Measurements from ENCODE around the gene ZNF492.
"Not testable (repeated sequence)": the region's sequence is repeated elsewhere in the genome, so short reads cannot be mapped to it uniquely, and the experiment has no call there.

The ZNF492 gene

DNA sequence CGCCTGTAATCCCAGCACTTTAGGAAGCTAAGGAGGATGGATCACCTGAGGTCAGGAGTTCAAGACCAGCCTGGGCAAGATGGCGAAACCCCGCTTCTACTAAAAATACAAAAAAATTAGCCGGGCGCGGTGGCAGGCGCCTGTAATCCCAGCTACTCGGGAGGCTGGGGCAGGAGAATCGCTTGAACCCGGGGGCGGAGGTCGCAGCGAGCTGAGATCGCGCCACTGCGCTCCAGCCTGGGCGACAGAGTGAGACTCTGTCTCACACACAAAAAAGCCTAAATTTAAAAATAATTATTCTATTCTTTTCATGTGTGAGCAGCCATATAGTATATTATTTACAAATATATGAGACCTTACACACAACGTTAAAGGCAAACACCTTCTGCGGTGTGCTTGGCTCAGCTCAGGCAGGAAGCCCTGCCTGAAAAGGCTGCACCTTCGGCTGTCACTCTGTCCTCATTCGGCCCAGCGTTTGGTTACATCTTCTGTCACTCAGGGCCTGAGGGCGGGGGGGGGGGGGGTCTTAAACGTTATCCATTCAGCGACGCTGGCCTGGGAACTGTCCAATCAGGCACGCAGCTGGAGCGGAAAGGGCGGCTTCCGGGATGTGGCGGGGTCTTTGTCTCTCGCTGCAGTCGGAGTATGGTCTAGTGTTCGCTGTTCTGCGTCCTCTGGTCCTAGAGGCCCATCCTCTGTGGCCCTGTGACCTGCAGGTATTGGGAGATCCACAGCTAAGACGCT is at the start of gene ZNF492:
TSS of gene ZNF492 (plus strand) at position 619 of the 744 bp plus-strand sequence. CDS start 19,076 bp downstream, outside the sequence.
- DNase-seq: peak; percentile 86

DNA sequence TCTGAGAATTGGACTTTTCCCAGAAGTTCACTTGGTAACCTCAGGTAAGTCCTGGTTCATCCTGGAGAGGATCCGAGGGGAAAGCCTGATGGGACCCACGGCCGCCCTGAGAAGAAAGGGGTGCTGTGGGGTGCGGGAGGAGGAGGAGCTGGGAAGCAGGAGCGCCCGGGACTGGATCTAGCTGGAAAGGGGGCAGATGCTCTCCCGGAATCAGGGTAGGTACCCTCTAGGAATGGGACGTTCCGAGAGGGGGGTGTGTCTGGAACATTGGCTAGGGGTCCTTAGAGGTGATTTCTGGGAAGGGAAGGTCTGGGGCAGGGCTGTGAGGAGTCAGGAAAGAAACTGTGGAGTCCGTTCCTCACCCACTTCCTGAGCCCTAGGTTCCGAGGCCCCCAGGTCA is 38.7 kb upstream of the ZNF492 start:
- DNase-seq: no peak

DNA sequence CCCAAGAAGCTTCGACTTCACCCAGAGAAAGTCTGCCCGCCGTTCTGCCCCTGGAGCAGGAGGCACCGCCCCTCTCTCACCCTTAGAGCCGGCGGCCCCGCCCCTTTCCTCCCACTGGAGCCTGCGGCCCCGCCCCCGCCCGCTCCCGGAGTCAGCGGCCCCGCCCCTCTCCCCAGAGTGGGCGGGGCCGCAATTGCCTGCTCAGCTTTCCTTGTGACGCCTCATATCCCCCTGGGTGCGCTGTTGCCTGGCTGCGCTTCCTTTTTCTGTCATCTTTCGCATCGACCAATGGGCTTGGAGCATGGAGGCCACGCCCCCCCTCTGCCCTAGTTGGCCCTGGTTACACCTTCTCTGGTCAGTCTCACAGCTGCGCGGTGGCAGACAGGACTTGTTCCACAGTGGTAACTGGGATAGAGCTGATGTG is 38.2 kb upstream of the ZNF492 start:
- DNase-seq: no peak

DNA sequence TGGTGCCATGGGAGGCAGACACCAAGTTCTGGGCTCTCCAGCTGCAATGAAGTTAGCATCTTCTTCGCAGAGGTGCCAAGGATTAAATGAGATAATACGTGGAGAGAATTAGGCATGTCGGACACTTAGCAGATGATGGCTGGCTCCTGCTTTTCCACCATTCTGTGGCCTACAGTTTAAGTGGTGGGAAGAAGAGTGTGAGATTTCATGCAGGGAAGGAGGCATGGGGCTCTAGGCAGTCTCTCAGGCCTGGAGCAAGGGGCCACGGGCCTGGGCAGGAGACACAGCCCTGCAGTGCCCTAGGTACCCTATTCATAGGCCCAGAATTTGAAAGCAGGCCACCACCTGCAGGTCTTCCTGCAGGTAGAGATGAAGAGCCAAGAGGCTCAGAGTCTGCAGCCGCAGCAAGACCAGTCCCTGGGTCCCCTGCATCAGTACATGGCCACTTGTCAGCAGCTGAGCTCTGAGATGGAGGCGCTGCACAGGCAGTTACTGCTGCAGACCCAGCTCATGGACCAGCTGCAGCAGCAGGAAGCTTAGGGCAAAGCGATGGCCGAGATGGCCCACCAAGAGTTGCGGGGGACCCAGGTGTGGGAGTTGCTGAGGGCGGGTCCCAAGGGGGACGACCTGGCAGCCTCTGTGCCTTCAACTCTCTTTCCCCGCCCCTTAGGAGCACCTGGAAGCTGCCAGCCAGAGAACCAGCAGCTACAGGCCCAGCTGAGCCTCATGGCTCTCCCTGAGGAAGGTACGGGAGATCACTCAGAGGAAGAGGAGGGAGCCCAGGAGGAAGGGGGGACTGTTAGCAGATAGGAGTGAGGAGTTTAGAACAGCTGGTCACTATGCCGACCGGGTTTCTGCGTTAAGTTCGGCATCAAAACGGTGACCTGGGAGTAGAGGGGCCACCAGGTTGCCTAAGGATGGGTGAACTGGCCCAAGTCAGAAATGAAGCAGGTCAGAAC is 33.2 kb upstream of the ZNF492 start:
- no peak for DNase-seq

DNA sequence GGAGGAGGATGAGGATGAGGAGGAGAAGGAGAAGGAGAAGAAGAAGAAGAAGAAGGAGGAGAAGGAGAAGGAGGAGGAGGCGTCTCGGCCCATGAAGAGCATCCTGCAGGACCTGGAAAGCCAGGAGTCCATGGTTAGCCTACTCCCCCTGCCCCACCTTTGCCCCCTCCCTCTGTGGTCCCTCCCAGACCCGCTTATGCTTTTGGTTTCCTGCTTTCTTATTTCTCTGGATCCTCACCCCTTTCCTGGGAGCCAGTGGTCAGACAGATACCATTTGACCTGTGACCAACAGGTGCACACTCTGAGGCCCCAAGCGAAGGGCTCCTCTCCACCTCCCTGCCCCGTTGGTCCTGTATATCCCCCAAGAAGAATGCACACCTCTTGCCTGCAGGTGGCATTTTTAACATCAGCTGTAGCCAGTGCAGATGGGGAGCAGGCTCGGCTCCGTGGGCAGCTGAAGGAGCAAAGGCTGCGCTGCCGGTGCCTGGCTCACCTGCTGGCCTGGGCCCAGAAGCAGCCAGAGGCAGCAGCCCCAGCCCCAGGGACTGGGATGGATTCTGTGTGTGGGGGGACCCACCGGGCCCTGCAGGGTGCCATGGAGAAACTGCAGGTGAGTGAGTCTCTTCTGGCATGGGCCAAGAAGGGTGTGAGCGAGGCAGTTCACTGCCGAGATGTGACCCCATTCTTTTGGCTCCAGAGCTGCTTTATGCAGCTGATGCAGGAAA is 32.1 kb upstream of the ZNF492 start:
- no peak for DNase-seq

DNA sequence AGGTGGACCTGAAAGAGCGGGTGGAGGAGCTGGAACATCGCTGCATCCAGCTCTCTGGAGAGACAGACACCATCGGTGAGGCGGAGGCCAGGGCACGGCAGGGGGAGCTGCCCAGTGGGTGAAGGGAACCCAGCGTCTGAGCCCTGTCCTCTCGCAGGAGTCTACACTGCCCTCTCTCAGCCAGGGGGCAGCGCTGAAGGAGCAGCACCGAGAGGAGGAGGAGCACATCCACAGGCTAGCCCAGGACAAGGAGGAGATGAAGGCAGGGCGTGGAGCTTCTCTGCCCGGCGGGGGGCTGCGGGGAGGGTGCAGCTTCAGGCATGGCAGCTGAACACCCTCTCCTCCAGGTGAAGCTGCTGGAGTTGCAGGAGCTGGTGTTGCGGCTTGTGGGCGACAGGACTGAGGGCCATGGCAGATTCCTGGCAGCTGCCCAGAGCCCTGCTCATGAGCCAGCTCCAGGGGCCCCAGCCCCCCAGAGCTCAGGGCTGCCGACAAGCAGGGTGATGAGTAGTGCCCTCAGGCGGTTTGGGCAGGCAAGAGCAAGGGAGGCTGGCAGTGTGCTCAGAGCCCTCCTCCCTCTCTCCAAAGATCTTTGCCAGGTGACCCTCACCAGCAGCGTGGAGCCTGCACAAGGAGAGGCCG is 31.4 kb upstream of the ZNF492 start:
- no peak for DNase-seq

DNA sequence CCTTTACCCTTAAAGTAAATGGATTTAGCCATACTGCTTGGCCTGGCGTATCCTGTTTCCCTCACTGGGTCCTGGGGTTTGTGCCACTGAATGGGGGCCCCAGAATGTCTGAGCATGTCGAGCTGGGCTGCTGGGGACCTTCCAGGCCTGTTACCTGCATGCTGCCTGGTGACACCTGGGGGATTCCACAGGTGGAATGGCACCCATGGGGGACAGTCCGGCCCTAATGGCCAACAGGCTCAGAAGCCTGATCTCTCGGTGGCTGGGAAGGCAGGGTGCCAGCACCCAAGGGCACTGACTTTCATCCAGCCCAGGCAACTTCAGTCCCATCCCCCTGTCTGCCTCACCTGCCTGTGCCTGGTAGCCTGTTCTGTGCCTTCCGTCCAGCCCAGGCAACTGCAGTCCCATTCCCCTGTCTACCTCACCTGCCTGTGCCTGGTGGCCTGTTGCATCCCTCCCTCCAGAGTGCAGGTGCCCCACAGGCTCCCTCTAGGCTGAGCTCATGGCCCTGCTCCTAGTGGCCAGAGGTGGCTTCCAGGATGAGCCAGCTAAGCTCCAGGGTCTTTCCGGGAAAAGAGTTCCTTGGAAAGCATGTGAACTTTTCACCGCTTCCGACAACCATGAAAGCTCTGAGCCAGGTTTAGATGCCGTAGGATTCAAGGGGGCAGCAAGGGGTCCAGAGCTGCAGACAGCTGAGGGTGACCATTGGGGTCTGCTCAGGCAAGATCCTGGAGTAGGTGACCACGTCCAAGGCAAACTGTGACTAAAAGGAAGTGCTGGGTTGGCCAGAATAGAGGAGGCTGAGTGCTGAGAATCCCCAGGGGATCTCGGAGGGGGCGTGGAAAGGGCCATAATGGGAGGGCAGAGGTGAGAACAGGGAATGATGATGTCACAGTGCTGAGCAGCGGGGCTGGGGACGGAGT is 30.3 kb upstream of the ZNF492 start:
- DNase-seq: no peak

DNA sequence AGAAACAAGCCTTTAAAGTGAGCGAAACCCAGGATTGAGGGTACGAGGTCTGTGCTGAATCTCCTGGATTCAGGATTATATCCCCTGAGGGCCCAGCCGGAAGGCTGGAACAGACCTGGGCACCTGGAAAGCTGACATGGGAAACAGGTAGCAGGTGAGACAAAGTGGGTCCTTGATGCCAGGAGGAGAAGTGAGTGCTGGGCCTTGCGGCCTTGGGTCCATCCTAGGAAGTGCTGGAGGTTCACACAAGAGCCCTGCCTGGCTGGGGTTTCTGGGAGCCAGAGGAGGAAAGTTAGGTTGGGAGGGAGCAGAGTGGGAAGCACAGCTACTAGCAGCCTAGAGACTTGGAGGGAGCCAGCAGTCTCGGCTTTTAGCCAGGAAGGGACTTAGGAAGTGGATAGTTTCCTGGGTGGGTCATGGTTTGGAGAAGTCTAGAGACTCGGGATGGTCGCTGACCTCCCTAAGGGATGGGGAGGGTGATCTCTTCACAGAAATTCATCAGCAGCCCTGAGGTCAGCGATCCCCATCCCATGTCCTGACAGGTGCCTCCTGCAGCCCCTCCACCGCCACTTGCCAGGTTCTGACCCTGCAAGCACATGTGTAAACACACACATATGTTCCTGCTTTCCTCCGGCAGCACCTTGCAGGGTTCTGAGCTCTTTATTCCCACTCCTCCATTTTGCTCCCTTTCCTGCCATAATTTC is 29.4 kb upstream of the ZNF492 start:
- DNase-seq: no peak

DNA sequence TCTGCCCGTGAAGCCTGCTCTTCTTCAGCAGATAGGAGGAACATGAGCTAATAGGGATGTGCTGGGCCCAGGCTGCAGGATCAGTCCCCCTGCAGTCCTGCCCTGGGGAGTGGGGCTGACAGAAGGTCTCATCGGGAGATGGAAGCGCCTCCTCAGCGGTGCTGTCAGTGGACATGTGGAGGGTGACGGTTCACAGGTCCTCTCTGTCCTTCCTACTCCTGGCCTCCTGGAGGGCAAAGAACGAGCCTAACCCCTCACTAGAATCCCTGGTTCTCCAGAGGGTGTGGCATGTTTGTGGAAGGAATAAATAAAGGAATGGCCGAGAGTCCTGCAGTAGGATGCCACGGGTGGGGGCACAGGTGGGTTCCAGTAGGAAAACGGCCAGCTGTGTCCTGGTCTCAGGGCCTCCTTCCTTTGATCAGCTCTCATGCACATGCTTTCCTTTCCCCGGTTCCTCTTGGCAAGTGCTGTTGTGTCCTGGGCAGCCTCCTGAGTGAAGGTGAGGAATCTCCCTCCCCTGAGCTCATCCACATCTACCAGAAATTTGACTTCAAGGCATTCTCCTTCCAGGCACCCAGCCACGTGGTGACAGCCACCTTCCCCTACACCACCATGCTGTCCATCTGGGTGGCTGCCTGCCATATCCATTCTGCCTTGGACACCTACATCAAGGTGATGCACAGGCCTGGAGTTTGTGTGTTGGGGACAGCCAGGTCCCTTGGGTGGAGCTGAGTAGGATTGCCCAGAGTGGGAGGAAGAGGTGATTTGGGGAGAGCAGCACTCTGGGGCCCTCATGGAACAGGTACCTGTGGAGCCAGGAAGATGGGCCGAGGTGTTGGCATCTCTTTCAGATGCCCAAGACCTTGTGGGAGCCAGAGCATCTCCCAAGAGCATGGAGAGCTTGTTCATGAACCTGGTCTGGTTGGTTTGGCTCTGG is 28.6 kb upstream of the ZNF492 start:
- DNase-seq: no peak

DNA sequence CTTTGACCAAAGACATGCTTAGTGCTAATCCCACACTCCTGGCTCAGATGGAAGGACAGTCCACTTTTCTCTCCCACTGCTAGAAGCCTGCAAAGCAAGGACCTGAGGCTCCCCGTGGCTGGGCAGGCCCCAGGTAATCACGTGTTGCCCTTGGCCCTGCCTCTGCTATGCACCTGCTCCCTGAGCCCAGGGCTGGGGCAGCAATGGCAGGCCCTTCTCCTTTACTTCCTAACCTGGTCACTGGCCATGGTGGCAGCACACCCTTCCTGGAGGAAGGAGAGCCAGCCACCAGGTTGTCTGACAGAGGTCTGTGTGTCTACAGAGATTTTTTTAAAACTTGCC is 27.9 kb upstream of the ZNF492 start:
- no peak for DNase-seq

DNA sequence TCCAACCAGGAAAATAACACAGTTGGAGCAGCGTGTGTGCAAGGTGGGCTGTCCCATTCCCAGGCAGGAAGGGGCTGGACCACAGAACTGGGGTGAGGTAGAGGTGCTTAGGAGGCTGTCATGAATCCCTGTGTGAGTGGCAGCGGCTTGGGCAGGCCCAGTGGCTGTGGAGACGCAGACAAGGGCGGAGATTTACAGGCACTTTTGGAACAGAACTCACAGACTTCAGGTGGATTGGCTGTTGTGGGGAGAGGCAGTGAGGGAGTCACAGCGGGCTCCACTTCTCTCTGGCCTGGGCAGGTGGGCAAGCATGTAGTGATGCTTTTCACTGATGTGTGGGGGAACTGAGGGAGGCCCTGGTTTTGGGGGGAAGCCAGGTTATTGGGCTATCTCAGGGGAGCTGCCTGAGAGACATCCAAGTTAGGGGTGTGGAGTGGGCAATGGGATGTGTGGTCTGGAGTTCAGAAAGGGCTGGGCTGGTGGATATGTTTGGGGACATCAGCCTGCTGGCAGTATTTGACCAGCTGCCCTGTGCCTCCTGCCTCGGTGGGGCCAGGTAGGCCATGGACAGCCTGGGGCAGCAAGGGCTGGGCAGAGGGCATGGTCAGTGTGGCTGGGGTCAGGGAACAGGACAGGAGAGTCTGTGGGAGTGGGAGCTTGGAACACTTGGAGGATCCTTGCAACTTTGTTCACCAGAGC is 27.0 kb upstream of the ZNF492 start:
- no peak for DNase-seq

DNA sequence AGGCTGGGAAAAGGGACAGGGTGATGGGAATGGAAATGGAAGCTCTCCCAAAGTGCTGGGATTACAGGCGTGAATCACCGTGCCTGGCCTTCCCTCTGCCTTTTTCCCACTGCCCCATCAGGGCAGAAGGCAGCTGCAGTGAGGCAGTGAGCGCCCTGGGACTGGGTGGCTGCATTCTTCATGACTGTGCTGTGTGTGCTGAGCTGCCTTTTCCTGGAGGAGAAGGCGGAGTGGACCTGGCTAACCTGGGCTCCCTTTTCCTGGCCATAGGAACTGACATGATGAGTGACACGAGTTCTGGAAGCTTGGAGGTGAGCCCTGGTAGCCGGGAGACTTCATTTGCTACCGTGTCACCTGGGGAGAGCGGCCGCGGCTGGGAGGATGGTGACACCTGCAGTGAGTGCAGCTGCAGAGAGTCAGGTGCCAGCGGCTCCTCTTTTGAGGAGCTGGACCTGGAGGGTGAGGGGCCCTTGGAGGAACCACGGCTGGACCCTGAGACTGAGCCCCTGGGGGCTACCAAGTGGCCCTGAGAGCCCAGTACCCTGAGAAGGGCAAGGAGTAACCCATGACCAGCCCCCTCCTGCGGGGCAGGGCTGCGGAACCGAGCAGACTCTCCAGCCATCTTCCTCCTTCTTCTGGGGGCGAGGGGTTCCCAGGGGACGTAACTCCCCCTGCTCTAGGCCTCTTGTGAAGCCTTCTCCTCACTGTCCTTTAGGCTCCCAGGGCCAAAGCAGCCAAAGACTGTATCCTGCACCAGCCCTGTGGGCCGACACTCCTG is 26.3 kb upstream of the ZNF492 start:
- DNase-seq: no peak

DNA sequence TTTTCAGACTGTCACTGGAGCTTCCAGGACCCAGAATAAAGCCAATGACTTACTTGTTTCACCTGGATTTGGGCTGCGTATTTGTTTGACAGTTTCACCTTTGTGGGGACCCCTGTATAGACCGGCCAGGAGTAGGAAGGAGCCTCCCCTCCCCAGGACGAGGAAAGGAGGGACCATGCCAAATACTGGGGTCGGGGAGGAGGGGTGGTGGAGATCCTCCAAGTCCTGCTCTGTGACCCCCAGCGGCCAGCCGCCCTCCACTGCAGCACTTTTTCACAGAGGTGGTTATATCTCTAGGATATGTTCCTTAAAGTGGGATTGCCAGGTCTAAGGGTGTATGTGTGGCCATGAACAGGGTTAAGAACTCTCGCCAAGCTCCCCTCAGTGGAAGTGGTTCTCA is 25.7 kb upstream of the ZNF492 start:
- DNase-seq: no peak

DNA sequence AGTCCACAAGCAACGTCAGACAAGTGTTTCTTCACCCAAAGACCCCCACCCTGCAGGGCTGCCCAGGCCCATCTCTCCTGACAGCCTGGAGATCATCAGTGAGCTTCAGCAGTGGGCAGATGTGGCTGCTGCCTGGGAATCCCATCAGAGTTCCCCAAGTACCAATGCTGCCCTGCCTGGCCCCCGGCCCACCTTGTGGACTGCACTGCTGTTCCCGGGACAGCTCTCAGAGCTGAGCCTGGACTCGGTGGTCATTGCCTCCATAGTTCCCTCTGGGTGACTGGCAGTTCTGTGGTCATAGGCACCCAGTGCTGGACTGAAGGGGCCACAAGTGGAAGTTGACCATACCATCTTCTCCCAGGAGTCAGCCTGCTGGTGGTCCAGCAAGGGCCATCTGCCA is 24.5 kb upstream of the ZNF492 start:
- no peak for DNase-seq

DNA sequence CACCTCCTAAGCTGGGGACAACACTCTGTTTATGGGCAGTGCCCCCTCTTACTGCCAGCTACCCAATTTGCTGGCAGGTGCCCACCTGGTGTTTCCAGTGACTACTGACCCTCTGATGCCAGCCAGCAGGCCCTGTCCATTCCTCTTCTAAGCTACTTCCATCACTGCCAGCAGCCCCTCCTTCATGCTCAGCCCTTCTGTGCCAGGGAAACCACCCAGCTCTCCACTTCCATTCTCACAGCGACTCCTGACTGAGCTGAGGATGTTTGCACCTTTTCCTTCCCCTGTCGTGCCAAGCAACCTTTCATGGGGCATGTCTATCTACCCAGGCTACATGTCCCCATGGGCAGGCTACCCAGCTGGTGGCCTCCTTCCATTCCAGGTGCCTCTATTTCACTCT is 24.0 kb upstream of the ZNF492 start:
- no peak for DNase-seq

DNA sequence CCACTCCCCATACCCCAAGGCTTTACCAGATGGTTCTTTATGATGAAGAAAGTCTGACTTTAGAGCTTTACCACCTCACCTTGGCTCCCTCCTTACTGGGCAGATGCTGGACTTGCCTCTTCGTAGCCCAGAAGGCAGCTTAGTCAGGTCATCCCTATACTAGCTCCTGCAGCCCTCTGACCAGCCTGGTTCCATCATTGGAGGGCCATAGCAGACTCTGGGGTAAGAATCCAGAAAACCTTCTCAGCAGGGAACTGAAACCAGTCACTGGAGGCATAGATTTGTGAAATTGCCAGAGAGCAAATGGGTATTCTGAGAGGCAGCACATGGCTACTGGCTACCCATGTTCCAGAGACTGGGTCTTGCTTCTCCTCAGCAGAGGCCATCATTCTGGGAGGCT is 21.8 kb upstream of the ZNF492 start:
- no peak for DNase-seq

DNA sequence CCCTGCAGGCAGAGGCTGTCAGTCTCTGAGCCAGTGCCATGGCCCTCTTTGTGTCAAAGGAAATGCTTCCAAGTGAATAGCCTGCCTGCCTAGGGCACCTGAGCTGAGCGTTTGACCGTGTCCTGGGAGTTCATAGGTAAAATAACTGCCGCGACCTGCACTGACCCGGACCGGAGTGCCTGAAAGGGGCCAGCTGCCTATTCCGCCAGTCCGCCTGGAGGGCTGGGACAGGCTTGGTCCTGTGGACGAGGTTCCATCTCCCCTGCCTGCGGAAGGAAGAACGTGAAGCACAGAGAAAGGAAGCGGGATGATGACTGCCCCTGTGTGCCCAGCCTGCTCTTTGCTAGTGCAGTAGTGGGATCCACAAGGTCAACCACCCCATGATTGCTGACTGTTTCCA is 17.5 kb upstream of the ZNF492 start:
- DNase-seq: no peak

DNA sequence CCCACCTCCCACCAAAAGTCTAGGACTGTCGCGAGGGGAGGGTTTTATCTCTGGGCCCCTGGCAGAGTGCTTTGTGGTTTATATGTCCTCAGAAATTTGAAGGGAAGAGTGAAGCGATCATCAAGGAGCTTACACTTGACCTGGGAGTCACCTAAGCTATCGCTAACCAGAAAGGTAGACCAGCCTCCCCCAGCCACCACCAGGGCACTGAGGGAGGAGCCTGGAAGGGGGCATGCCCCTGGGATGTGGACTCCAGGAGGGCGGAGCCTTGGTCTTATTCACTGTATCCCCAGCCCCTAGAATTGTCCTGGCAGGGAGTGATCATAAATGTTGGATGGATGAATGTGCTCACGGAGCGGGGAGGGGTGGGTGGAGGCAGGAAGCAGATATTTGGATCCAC is 16.9 kb upstream of the ZNF492 start:
- not testable (repeated sequence) for DNase-seq
